CD14-positive monocyte (primary cell): ENCODE measurements around the gene JDP2. TPM values are rescaled to one million over a fixed set of nuclear protein-coding genes. Genes with fewer than 3 reads are reported as not detected.

Experiments
- DNase-seq, 3 donors: peaks; one replicate each; pipeline ENCODE4 v3.0.0-alpha.2; 2011 to 2022
- H2AFZ ChIP-seq: 2 replicates; pipeline ENCODE4 v1.6.0; 2012; ENCODE audit warnings: mild to moderate bottlenecking, low read depth, low read length, inconsistent platforms; ENCODE audit not compliant: insufficient read depth, poor library complexity, severe bottlenecking
- H3K27ac ChIP-seq, 2 donors: 1 replicate in 1 of 2; 2 replicates in 1 of 2; pipeline ENCODE4 v1.5.1; 2012 to 2013; ENCODE audit warnings: low read length in 2 of 2, control low read depth in 1 of 2, inconsistent platforms in 1 of 2, low read depth in 1 of 2, mild to moderate bottlenecking in 1 of 2
- H3K27me3 ChIP-seq, 2 donors: one replicate each; pipeline versions ENCODE4 v1.6.0 to v1.6.1; 2011 to 2013; ENCODE audit warnings: low read length in 2 of 2; ENCODE audit not compliant: control insufficient read depth in 2 of 2, insufficient read depth in 2 of 2
- H3K36me3 ChIP-seq, 2 donors: replicated peaks in 1 of 2; 1 replicate in 1 of 2; 2 replicates in 1 of 2; pipeline versions ENCODE4 v1.5.1 to v1.6.1; 2012 to 2013; ENCODE audit warnings: low read length in 2 of 2, control low read depth in 1 of 2, inconsistent platforms in 1 of 2, mild to moderate bottlenecking in 1 of 2; ENCODE audit not compliant: insufficient read depth in 2 of 2, control insufficient read depth in 1 of 2
- H3K4me1 ChIP-seq, 2 donors: 1 replicate in 1 of 2; 2 replicates in 1 of 2; pipeline versions ENCODE4 v1.5.1 to v1.6.1; 2012 to 2013; ENCODE audit warnings: low read length in 2 of 2, control low read depth in 1 of 2, inconsistent platforms in 1 of 2, mild to moderate bottlenecking in 1 of 2, moderate library complexity in 1 of 2; ENCODE audit not compliant: insufficient read depth in 2 of 2, control insufficient read depth in 1 of 2
- H3K4me2 ChIP-seq: replicated peaks from 2 replicates; pipeline ENCODE3; 2012; ENCODE audit warnings: low read length, moderate library complexity, mild to moderate bottlenecking; ENCODE audit not compliant: poor library complexity, severe bottlenecking; ENCODE audit errors: extremely low read depth
- H3K4me3 ChIP-seq, 3 experiments: fragments of 200-600 bp in 1 of 3; sonication (generic) in 1 of 3; replicated peaks in 1 of 3; 1 replicate in 2 of 3; 2 replicates in 1 of 3; pipeline ENCODE4 v1.5.1; 2011 to 2013; ENCODE audit warnings: low read length in 3 of 3, mild to moderate bottlenecking in 3 of 3, control low read depth in 2 of 3, low read depth in 2 of 3, inconsistent platforms in 1 of 3, moderate library complexity in 1 of 3
- H3K79me2 ChIP-seq: 2 replicates; pipeline ENCODE4 v1.6.0; 2012; ENCODE audit warnings: mild to moderate bottlenecking, control low read depth, inconsistent platforms, low read length, moderate library complexity; ENCODE audit not compliant: insufficient read depth
- H3K9ac ChIP-seq: 2 replicates; pipeline ENCODE4 v1.6.0; 2017; ENCODE audit warnings: low read length, mild to moderate bottlenecking; ENCODE audit not compliant: insufficient read depth, poor library complexity, severe bottlenecking
- H3K9me3 ChIP-seq, 2 donors: replicated peaks in 1 of 2; 1 replicate in 1 of 2; 2 replicates in 1 of 2; pipeline versions ENCODE4 v1.5.1 to v1.6.1; 2012 to 2013; ENCODE audit warnings: low read length in 2 of 2, control low read depth in 1 of 2; ENCODE audit not compliant: control insufficient read depth in 1 of 2, insufficient read depth in 1 of 2
- H4K20me1 ChIP-seq: 2 replicates; pipeline ENCODE4 v1.6.0; 2012; ENCODE audit warnings: mild to moderate bottlenecking, low read length, control low read depth, moderate library complexity; ENCODE audit not compliant: insufficient read depth
- H3K27ac Mint-ChIP-seq, 7 donors: one replicate each; pipeline ENCODE4 v1.8.0; 2020; ENCODE audit warnings: mild to moderate bottlenecking in 7 of 7, mixed read lengths in 7 of 7, moderate library complexity in 6 of 7, inconsistent platforms in 2 of 7
- H3K27me3 Mint-ChIP-seq, 3 donors: one replicate each; pipeline ENCODE4 v1.8.0; 2021 to 2022; ENCODE audit warnings: low read depth in 3 of 3, mild to moderate bottlenecking in 3 of 3, mixed read lengths in 3 of 3, moderate library complexity in 3 of 3, inconsistent platforms in 1 of 3
- H3K36me3 Mint-ChIP-seq, 2 donors: one replicate each; pipeline ENCODE4 v1.8.0; 2020; ENCODE audit warnings: mixed read lengths in 2 of 2, inconsistent platforms in 1 of 2, mild to moderate bottlenecking in 1 of 2
- H3K4me1 Mint-ChIP-seq: one replicate; pipeline ENCODE4 v1.8.0; 2020; ENCODE audit warnings: mild to moderate bottlenecking, mixed read lengths
- H3K4me3 Mint-ChIP-seq, 2 donors: one replicate each; pipeline ENCODE4 v1.8.0; 2020; ENCODE audit warnings: mild to moderate bottlenecking in 2 of 2, mixed read lengths in 2 of 2, moderate library complexity in 1 of 2
- H3K9me3 Mint-ChIP-seq, 7 donors: one replicate each; pipeline ENCODE4 v1.8.0; 2020 to 2022; ENCODE audit warnings: mixed read lengths in 7 of 7, mild to moderate bottlenecking in 6 of 7, moderate library complexity in 6 of 7, inconsistent platforms in 2 of 7
- WGBS: methylation state at CpG from one replicate; pipeline ENCODE4 v1.1.5; 2013; ENCODE audit warnings: missing lambda C conversion rate; ENCODE audit not compliant: insufficient coverage; 5-methylcytosine and 5-hydroxymethylcytosine counted together
- intact Hi-C, 2 donors: fragments of 100-400 bp; cut with micrococcal nuclease; formaldehyde crosslinking; loops; one replicate each; pipeline versions ENCODE4 v1.15.0 to v1.15.1; 2023
- polyA minus RNA-seq: library from RNA; depleted of rRNA, polyadenylated mRNA; stranded (reverse); fragments of >200 nt; gene quantifications from 2 replicates; pipeline ENCODE4 v1.2.3, GENCODE V29; 2012
- polyA plus RNA-seq, 3 donors: library from polyadenylated mRNA; depleted of rRNA in 1 of 3; unstranded in 2 of 3; stranded (reverse) in 1 of 3; fragments of 300-500 nt in 2 of 3; fragments of >200 nt in 1 of 3; fragmentation: Illumina TruSeq in 2 of 3; gene quantifications; 1 replicate in 2 of 3; 2 replicates in 1 of 3; pipeline ENCODE4 v1.2.3, GENCODE V29; 2012 to 2021
- total RNA-seq, 12 experiments: library from RNA in 1 of 12; stranded (reverse) in 1 of 12; fragments of 120-200 nt in 1 of 12; gene quantifications; one replicate each; pipeline ENCODE4 v1.2.4 and lab custom pipeline; 2013 to 2026; ENCODE audit warnings: mixed read lengths in 6 of 12, inconsistent platforms in 1 of 12
- TF ChIP-seq, protein P1 (sequence below): fragments of 200-600 bp; IDR thresholded peaks from one replicate; pipeline ENCODE4 v1.8.0; 2022; ENCODE audit warnings: antibody characterized with exemption, mild to moderate bottlenecking

JDP2 gene, protein sequence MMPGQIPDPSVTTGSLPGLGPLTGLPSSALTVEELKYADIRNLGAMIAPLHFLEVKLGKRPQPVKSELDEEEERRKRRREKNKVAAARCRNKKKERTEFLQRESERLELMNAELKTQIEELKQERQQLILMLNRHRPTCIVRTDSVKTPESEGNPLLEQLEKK
- 72.5 TPM for total RNA-seq (2013)
- 10 to 100 TPM in 2 of 3 donors, 1 to 10 TPM in 1; 3.5 to 69.2 (median 14.2) TPM for polyA plus RNA-seq
- 42.4 and 91.0 TPM in 2 replicates for polyA minus RNA-seq
- 12.4 to 118 (median 55.5) reads per million in 11 experiments for total RNA-seq (lab: John Stamatoyannopoulos, UW)

DNA sequence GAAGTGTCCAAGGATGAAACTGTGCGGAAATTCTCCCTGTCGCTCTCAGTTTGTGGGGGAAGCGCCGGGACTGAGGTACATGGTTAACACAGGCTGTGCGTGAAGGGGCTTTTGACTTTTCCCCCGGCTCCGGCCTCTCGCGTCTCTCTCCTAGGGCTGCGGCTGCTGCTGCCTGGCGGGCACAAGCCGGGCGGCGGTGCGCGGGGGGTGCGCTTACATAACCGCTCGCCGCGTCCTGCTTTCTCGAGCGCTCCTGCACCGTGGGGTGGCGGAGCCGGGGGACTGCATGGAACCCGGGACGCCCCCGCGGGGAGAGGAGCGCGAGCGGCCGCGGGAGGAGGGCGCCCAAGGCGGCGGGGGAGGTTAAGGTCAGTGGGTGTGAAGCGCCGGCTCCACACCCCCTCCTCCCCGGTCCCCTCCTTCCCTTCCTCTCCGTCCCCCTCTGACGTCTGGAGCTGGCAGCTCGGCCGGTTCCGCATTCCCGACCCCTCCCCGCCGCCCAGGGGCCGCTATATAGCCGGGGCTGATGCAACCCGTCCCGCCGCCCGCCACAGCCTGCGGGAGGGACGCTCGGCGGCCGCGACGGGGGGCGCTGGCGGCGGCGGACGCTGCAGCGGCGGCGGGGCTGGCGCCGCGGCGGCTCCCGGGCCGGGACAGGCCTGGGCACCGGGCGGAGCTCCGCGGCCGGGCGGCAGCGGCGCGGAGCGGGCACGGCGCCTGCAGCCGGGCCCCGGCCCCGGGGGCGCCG lies at the start of gene JDP2:
JDP2 (plus strand) TSS at position 541 of the 748 bp plus-strand sequence. CDS start 9,899 bp downstream, outside the sequence.
- H3K27me3 Mint-ChIP-seq, result peaks cover 0 to 5% (median 2%) of the 10 kb centered on the region in 3 donors
- peak within 1 kb of the TSS; percentile 86 for H3K4me2 ChIP-seq
- TF ChIP-seq, protein P1, sequence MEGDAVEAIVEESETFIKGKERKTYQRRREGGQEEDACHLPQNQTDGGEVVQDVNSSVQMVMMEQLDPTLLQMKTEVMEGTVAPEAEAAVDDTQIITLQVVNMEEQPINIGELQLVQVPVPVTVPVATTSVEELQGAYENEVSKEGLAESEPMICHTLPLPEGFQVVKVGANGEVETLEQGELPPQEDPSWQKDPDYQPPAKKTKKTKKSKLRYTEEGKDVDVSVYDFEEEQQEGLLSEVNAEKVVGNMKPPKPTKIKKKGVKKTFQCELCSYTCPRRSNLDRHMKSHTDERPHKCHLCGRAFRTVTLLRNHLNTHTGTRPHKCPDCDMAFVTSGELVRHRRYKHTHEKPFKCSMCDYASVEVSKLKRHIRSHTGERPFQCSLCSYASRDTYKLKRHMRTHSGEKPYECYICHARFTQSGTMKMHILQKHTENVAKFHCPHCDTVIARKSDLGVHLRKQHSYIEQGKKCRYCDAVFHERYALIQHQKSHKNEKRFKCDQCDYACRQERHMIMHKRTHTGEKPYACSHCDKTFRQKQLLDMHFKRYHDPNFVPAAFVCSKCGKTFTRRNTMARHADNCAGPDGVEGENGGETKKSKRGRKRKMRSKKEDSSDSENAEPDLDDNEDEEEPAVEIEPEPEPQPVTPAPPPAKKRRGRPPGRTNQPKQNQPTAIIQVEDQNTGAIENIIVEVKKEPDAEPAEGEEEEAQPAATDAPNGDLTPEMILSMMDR, result no peak
- peaks cover 51 to 52% of the 10 kb centered on the region in 2 donors for H3K4me1 ChIP-seq
- peaks cover 50% of the 10 kb centered on the region for H3K79me2 ChIP-seq
- H3K9me3 Mint-ChIP-seq, result peaks cover 0 to 7% (median 3%) of the 10 kb centered on the region in 7 donors
- peak within 1 kb of the TSS; percentile 84 for H3K9ac ChIP-seq
- peaks cover 53% of the 10 kb centered on the region for H3K4me1 Mint-ChIP-seq
- H2AFZ ChIP-seq, result peak within 1 kb of the TSS; percentile 78
- H3K4me3 Mint-ChIP-seq, result peak within 1 kb of the TSS; percentile 88 to 93
- H3K9me3 ChIP-seq, result no peaks in the 10 kb centered on the region
- H4K20me1 ChIP-seq, result peaks cover 45% of the 10 kb centered on the region
- under 1% methylated on average over 84 of the region's 93 CpGs for whole genome bisulfite sequencing
- peak within 1 kb of the TSS; percentile 91 to 94 for H3K27ac ChIP-seq
- peak within 1 kb of the TSS; percentile 80 to 97 (median 89) for H3K4me3 ChIP-seq
- H3K36me3 Mint-ChIP-seq, result peaks cover 18 to 24% of the 10 kb centered on the region in 2 donors
- peaks cover 12 to 14% of the 10 kb centered on the region in 2 donors for H3K36me3 ChIP-seq
- intact Hi-C loops, result loop anchor here (5.0 to 10.0 kb wide), 7 partner anchors 55 to 305 kb away; partner anchors contain the start of gene NEK9 (in 1 of the 2)
- peak; percentile 87 to 92 (median 89) for DNase-seq
- H3K27ac Mint-ChIP-seq, result peak within 1 kb of the TSS; percentile 94 to 98 (median 96)
- H3K27me3 ChIP-seq, result no peaks in the 10 kb centered on the region

DNA sequence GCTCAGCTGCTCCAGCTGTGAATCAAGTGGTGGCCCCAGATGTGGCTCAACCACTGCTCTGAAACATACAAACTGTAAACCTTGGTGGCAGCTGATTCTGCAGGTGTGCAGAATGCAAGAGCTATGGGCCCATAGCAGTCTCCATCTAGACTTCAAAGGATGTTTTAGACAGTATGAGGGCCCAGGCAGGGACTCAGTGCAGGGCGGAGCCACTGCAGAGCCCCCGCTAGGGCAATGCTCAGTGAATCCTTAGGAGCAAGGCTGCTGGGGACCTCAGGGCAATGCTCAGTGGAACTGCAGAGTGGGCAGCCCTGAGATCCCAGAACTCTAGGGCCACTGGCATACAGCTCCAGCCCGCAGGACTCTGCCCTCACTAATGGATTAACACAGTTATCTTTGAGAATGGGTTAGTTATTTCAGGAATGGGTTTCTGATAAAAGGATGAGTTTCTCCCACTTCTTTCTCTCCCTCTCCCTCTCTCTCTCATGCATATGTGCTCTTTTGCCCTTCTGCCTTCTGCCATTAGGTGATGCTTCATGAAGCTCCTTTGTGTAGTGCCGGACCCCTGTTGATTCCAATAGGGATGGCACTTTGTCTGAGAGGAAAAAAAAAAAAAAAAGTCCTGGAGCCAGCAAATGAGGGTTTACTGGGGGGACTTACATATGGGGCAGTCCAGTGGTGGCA lies 48.4 kb upstream of the JDP2 start:
- Histone ChIP-seq H3K9ac (no peak overlapping the region), H3K4me1 (peaks cover 18 to 19% of the 10 kb centered on the region in 2 donors), H4K20me1 (no peaks in the 10 kb centered on the region), H2AFZ (no peak overlapping the region), H3K27ac (no peak overlapping the region), H3K4me3 (no peak overlapping the region), H3K9me3 (no peaks in the 10 kb centered on the region), H3K4me2 (no peak overlapping the region), H3K36me3 (no peaks in the 10 kb centered on the region), H3K79me2 (no peaks in the 10 kb centered on the region), H3K27me3 (no peaks in the 10 kb centered on the region)
- H3K4me3 Mint-ChIP-seq, result no peak overlapping the region
- DNase-seq, result no peak
- peaks cover 0 to 5% (median 1%) of the 10 kb centered on the region in 7 donors for H3K9me3 Mint-ChIP-seq
- 95% methylated on average over 2 of the region's 4 CpGs for WGBS
- H3K36me3 Mint-ChIP-seq, result no peaks in the 10 kb centered on the region
- H3K4me1 Mint-ChIP-seq, result peaks cover 15% of the 10 kb centered on the region
- TF ChIP-seq, protein P1, result no peak
- H3K27ac Mint-ChIP-seq, result no peak overlapping the region
- peaks cover 0 to 6% (median 5%) of the 10 kb centered on the region in 3 donors for H3K27me3 Mint-ChIP-seq
- intact Hi-C loops, result no loop called here
